Germinal center (tissue), 1 donor: ENCODE measurements around the gene SCMH1.
"Not testable (repeated sequence)": the region's sequence is repeated elsewhere in the genome, so short reads cannot be mapped to it uniquely, and the experiment has no call there.

Experiments
- DNase-seq: peaks from one replicate; pipeline ENCODE4 v3.0.0; 2012; ENCODE audit warnings: mixed read lengths, low spot score

SCMH1 gene

GRCh38 chr1:41241749-41242341 lies at the start of gene SCMH1:
Gene SCMH1 (minus strand): TSS chr1:41242306. CDS start chr1:41186133, 56,173 bp downstream.
- DNase-seq: peak; percentile 72

- DNase-seq: no peak
Observed at GRCh38 chr1:41291195-41291594, 49.1 kb upstream of the SCMH1 start.

GRCh38 chr1:41289196-41289595 lies 47.1 kb upstream of the SCMH1 start:
- DNase-seq: no peak

GRCh38 chr1:41286992-41287391 lies 44.9 kb upstream of the SCMH1 start:
- no peak for DNase-seq

- no peak for DNase-seq
Observed at GRCh38 chr1:41286486-41286885, 44.4 kb upstream of the SCMH1 start.

GRCh38 chr1:41285818-41286217 lies 43.7 kb upstream of the SCMH1 start:
- DNase-seq: no peak

- DNase-seq: no peak
Observed at GRCh38 chr1:41284121-41284520, 42.0 kb upstream of the SCMH1 start.

- peak; percentile 44 for DNase-seq
Observed at GRCh38 chr1:41282679-41283317, 40.7 kb upstream of the SCMH1 start.

- DNase-seq: no peak
Observed at GRCh38 chr1:41281334-41281733, 39.2 kb upstream of the SCMH1 start.

- no peak for DNase-seq
Observed at GRCh38 chr1:41280202-41281032, 38.3 kb upstream of the SCMH1 start.

GRCh38 chr1:41278076-41278475 lies 36.0 kb upstream of the SCMH1 start:
- no peak for DNase-seq

- DNase-seq: no peak
Observed at GRCh38 chr1:41277371-41277975, 35.4 kb upstream of the SCMH1 start.

GRCh38 chr1:41275831-41276230 lies 33.7 kb upstream of the SCMH1 start:
- no peak for DNase-seq

- no peak for DNase-seq
Observed at GRCh38 chr1:41274752-41275545, 32.8 kb upstream of the SCMH1 start.

GRCh38 chr1:41272601-41273000 lies 30.5 kb upstream of the SCMH1 start:
- DNase-seq: no peak

- DNase-seq: peak; percentile 81
Observed at GRCh38 chr1:41268154-41268770, 26.2 kb upstream of the SCMH1 start.

- DNase-seq: no peak
Observed at GRCh38 chr1:41261926-41262618, 20.0 kb upstream of the SCMH1 start.

- DNase-seq: no peak
Observed at GRCh38 chr1:41260768-41261167, 18.7 kb upstream of the SCMH1 start.

- DNase-seq: no peak
Observed at GRCh38 chr1:41259221-41259620, 17.1 kb upstream of the SCMH1 start.

GRCh38 chr1:41255978-41256377 lies 13.9 kb upstream of the SCMH1 start:
- no peak for DNase-seq

- DNase-seq: not testable (repeated sequence)
Observed at GRCh38 chr1:41251120-41251519, 9.0 kb upstream of the SCMH1 start.
